B cell (primary cell): ENCODE data around the gene ECM2. TPM values are rescaled to one million over a fixed set of nuclear protein-coding genes. Genes with fewer than 3 reads are reported as not detected.

ENCODE experiments used
- ATAC-seq: fragments of 200-7000 bp; cut with Tn5 transposase; one replicate; pipeline ENCODE4 v1.10.0; 2021; ENCODE audit warnings: low read depth, mild to moderate bottlenecking, moderate number of reproducible peaks, moderate library complexity
- CTCF ChIA-PET: fragments of 350-600 bp; sonication (Branson Sonifier 250); formaldehyde crosslinking; loops from one replicate; lab custom pipeline; 2021; ENCODE audit warnings: antibody characterized with exemption, inconsistent platforms; lab: Charles Lee
- POLR2A ChIA-PET: fragments of 350-600 bp; sonication (Branson Sonifier 250); formaldehyde crosslinking; loops from one replicate; lab custom pipeline; 2021; ENCODE audit warnings: antibody characterized with exemption; lab: Charles Lee
- DNase-seq: peaks from one replicate; pipeline ENCODE4 v3.0.0; 2013
- H2AFZ ChIP-seq: 2 replicates; pipeline ENCODE4 v1.6.1; 2012; ENCODE audit warnings: mild to moderate bottlenecking, low read depth, low read length; ENCODE audit not compliant: insufficient read depth, poor library complexity, severe bottlenecking
- H3K27ac ChIP-seq, 2 donors: 1 replicate in 1 of 2; 2 replicates in 1 of 2; pipeline ENCODE4 v1.5.1; 2012 to 2013; ENCODE audit warnings: low read length in 2 of 2, mild to moderate bottlenecking in 2 of 2, moderate library complexity in 1 of 2
- H3K27me3 ChIP-seq, 4 experiments: fragments of 200-600 bp in 1 of 4; sonication (generic) in 1 of 4; replicated peaks in 1 of 4; 1 replicate in 2 of 4; 2 replicates in 2 of 4; pipeline versions ENCODE4 v1.6.1 to v1.7.0; 2013 to 2016; ENCODE audit warnings: low read length in 3 of 4, mild to moderate bottlenecking in 2 of 4, mixed read lengths in 1 of 4, moderate library complexity in 1 of 4; ENCODE audit not compliant: insufficient read depth in 4 of 4, control insufficient read depth in 3 of 4; ENCODE audit errors: control extremely low read depth in 1 of 4
- H3K36me3 ChIP-seq, 2 experiments: replicated peaks in 1 of 2; 1 replicate in 1 of 2; 2 replicates in 1 of 2; pipeline versions ENCODE4 v1.6.1 to v1.7.1; 2013; ENCODE audit warnings: low read length in 1 of 2; ENCODE audit not compliant: insufficient read depth in 2 of 2, control insufficient read depth in 1 of 2; ENCODE audit errors: control extremely low read depth in 1 of 2, extremely low read depth in 1 of 2
- H3K4me1 ChIP-seq, 2 donors: fragments of 200-600 bp in 1 of 2; sonication (generic) in 1 of 2; 1 replicate in 1 of 2; 2 replicates in 1 of 2; pipeline versions ENCODE4 v1.5.1 to v1.6.1; 2013 to 2017; ENCODE audit warnings: low read length in 2 of 2; ENCODE audit not compliant: control insufficient read depth in 2 of 2, insufficient read depth in 2 of 2
- H3K4me2 ChIP-seq: replicated peaks from 2 replicates; pipeline ENCODE3; 2012; ENCODE audit warnings: mild to moderate bottlenecking, low read depth, low read length; ENCODE audit not compliant: poor library complexity, severe bottlenecking
- H3K4me3 ChIP-seq, 5 experiments: fragments of 200-600 bp in 1 of 5; sonication (generic) in 1 of 5; 1 replicate in 3 of 5; 2 replicates in 2 of 5; pipeline versions ENCODE4 v1.5.1 to v1.7.0; 2011 to 2016; ENCODE audit warnings: low read length in 4 of 5, mild to moderate bottlenecking in 4 of 5, low read depth in 2 of 5, control low read depth in 1 of 5, moderate library complexity in 1 of 5; ENCODE audit not compliant: insufficient read depth in 1 of 5; ENCODE audit errors: control extremely low read depth in 1 of 5, extremely low read depth in 1 of 5
- H3K79me2 ChIP-seq: fragments of 200-600 bp; sonication (generic); one replicate; pipeline ENCODE4 v1.6.0; 2016; ENCODE audit warnings: low read length; ENCODE audit not compliant: control insufficient read depth, insufficient read depth
- H3K9ac ChIP-seq: fragments of 200-600 bp; sonication (generic); 2 replicates; pipeline ENCODE4 v1.6.1; 2017; ENCODE audit warnings: mild to moderate bottlenecking, low read length, moderate library complexity
- H3K9me3 ChIP-seq, 3 donors: one replicate each; pipeline versions ENCODE4 v1.6.1 to v1.7.1; 2013; ENCODE audit warnings: low read length in 2 of 3; ENCODE audit not compliant: control insufficient read depth in 2 of 3, insufficient read depth in 1 of 3; ENCODE audit errors: control extremely low read depth in 1 of 3
- H4K20me1 ChIP-seq: 2 replicates; pipeline ENCODE4 v1.6.0; 2012; ENCODE audit warnings: mild to moderate bottlenecking, low read length; ENCODE audit not compliant: insufficient read depth, control insufficient read depth, poor library complexity, severe bottlenecking
- H3K27ac Mint-ChIP-seq: one replicate; pipeline ENCODE4 v1.8.0; 2021; ENCODE audit warnings: mixed read lengths
- H3K27me3 Mint-ChIP-seq: one replicate; pipeline ENCODE4 v1.8.0; 2021; ENCODE audit warnings: mixed read lengths
- H3K4me1 Mint-ChIP-seq: one replicate; pipeline ENCODE4 v1.8.0; 2021; ENCODE audit warnings: mixed read lengths
- H3K4me3 Mint-ChIP-seq: one replicate; pipeline ENCODE4 v1.8.0; 2021; ENCODE audit warnings: mixed read lengths
- H3K9me3 Mint-ChIP-seq: one replicate; pipeline ENCODE4 v1.8.0; 2022; ENCODE audit warnings: mixed read lengths; ENCODE audit not compliant: insufficient read depth
- CTCF ChIP-seq: fragments of 200-600 bp; IDR thresholded peaks from one replicate; pipeline ENCODE4 v1.8.0; 2022; ENCODE audit warnings: antibody characterized with exemption, mild to moderate bottlenecking
- EZH2 ChIP-seq: IDR thresholded peaks from 2 replicates; pipeline ENCODE4 v1.6.1; 2012; ENCODE audit warnings: borderline replicate concordance, low read depth, mild to moderate bottlenecking, moderate library complexity, low read length; ENCODE audit not compliant: insufficient read depth, poor library complexity, severe bottlenecking
- WGBS: methylation state at CpG from one replicate; pipeline ENCODE4 v1.1.5; 2013; ENCODE audit warnings: missing lambda C conversion rate; ENCODE audit not compliant: insufficient coverage; 5-methylcytosine and 5-hydroxymethylcytosine counted together
- intact Hi-C: fragments of 100-400 bp; cut with micrococcal nuclease; formaldehyde crosslinking; loops from one replicate; pipeline ENCODE4 v1.10.0; 2022
- polyA plus RNA-seq: library from polyadenylated mRNA; depleted of rRNA; stranded (reverse); fragments of >200 nt; gene quantifications from 2 replicates; pipeline ENCODE4 v1.2.3, GENCODE V29; 2012
- total RNA-seq, 2 donors: library from RNA; stranded (reverse); fragments of 120-200 nt in 1 of 2; gene quantifications; 1 replicate in 1 of 2; 2 replicates in 1 of 2; pipeline versions ENCODE4 v1.2.3 to v1.2.4, GENCODE V29; 2013 to 2022

Gene ECM2
- total and polyA plus RNA-seq, 2 donors (not counting 1 experiment from before 2014, with no cell fraction given): not detected

GRCh38 chr9:92512622-92513021, 23.2 kb downstream of the ECM2 start:
- H3K4me2 ChIP-seq: no peak overlapping the region
- no CpG with 5 or more reads among the region's 3 CpGs for WGBS
- H3K4me1 Mint-ChIP-seq: peaks cover 6% of the 10 kb centered on the region
- no peak for ATAC-seq
- DNase-seq: no peak
- intact Hi-C loops: no loop called here
- H3K36me3 ChIP-seq: no peaks in the 10 kb centered on the region
- H3K9ac ChIP-seq: no peak overlapping the region
- H3K4me3 Mint-ChIP-seq: no peak overlapping the region
- no peak overlapping the region for H3K4me3 ChIP-seq
- no peak overlapping the region for H3K27ac Mint-ChIP-seq
- TF ChIP-seq CTCF (no peak), EZH2 (no peak)
- H3K27me3 Mint-ChIP-seq: no peaks in the 10 kb centered on the region
- H3K9me3 ChIP-seq: no peaks in the 10 kb centered on the region
- no peaks in the 10 kb centered on the region for H3K4me1 ChIP-seq
- no peaks in the 10 kb centered on the region for H4K20me1 ChIP-seq
- H3K9me3 Mint-ChIP-seq: no peaks in the 10 kb centered on the region
- no peak overlapping the region for H3K27ac ChIP-seq
- H3K27me3 ChIP-seq: no peaks in the 10 kb centered on the region
- no peaks in the 10 kb centered on the region for H3K79me2 ChIP-seq
- H2AFZ ChIP-seq: no peak overlapping the region
- ChIA-PET CTCF (no interaction called here), POLR2A (no interaction called here)

GRCh38 chr9:92510747-92511146, 25.0 kb downstream of the ECM2 start:
- no peaks in the 10 kb centered on the region for H3K27me3 ChIP-seq
- ATAC-seq: no peak
- H3K36me3 ChIP-seq: no peaks in the 10 kb centered on the region
- intact Hi-C loops: no loop called here
- no peak overlapping the region for H3K4me3 Mint-ChIP-seq
- no peak for DNase-seq
- CTCF ChIA-PET: no interaction called here
- no peak overlapping the region for H3K4me3 ChIP-seq
- peaks cover 6% of the 10 kb centered on the region for H3K4me1 Mint-ChIP-seq
- POLR2A ChIA-PET: no interaction called here
- H3K27me3 Mint-ChIP-seq: no peaks in the 10 kb centered on the region
- no peak overlapping the region for H3K27ac Mint-ChIP-seq
- H3K27ac ChIP-seq: no peak overlapping the region
- H3K9me3 ChIP-seq: no peaks in the 10 kb centered on the region
- TF ChIP-seq EZH2: no peak
- H2AFZ ChIP-seq: no peak overlapping the region
- H3K9me3 Mint-ChIP-seq: no peaks in the 10 kb centered on the region
- H3K79me2 ChIP-seq: no peaks in the 10 kb centered on the region
- no peak overlapping the region for H3K4me2 ChIP-seq
- H3K9ac ChIP-seq: no peak overlapping the region
- no peaks in the 10 kb centered on the region for H4K20me1 ChIP-seq
- no peaks in the 10 kb centered on the region for H3K4me1 ChIP-seq
